ENCODE results near the gene EPHB1. TPM values are rescaled to one million over a fixed set of nuclear protein-coding genes. Genes with fewer than 3 reads are reported as not detected.

EPHB1 gene
- polyA plus RNA-seq, 1 experiment = 0.50 TPM

DNA sequence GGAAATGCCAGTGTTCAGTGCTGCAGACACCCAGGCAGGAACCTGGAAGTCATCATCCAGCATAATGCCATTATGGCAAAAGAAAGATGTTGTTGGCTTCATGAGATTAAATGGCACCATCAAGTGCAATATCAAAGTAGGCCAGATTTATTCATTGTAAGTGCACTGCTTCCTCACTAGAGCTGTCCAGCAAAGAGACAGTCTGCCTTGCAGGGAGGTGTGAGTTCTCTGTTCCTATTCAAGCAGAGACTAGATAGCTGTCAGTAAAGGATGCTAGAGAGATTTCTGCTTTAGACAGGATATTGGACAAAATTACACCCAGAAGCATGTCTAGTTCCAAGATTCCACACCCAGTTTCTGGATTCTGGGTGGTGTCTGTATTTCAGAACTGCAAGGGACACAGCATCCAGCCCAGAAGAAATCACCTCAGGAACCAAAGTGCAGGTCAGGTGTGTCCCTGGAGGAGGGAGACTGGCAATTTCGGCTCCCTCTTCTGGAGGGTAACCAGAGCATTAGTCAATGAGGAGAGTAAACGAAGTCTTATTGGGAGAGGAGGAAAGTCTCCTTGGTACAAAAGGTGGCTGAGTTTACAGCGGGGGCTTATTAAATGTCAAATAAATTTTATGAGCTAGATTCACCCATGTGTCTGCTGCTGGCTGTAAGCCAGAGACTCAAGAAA, 377.3 kb downstream of the EPHB1 start:
- DNase-seq (ENCODE audit: low read depth) = no peak
- H3K27me3 ChIP-seq (ENCODE audit: control insufficient read depth, insufficient read depth, low read length) = no peaks in the 10 kb centered on the region
- H3K36me3 ChIP-seq (ENCODE audit: control insufficient read depth, insufficient read depth, low read length) = no peaks in the 10 kb centered on the region
- TF ChIP-seq, protein P1, sequence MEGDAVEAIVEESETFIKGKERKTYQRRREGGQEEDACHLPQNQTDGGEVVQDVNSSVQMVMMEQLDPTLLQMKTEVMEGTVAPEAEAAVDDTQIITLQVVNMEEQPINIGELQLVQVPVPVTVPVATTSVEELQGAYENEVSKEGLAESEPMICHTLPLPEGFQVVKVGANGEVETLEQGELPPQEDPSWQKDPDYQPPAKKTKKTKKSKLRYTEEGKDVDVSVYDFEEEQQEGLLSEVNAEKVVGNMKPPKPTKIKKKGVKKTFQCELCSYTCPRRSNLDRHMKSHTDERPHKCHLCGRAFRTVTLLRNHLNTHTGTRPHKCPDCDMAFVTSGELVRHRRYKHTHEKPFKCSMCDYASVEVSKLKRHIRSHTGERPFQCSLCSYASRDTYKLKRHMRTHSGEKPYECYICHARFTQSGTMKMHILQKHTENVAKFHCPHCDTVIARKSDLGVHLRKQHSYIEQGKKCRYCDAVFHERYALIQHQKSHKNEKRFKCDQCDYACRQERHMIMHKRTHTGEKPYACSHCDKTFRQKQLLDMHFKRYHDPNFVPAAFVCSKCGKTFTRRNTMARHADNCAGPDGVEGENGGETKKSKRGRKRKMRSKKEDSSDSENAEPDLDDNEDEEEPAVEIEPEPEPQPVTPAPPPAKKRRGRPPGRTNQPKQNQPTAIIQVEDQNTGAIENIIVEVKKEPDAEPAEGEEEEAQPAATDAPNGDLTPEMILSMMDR (IDR thresholded peaks at IDR 0.05; ENCODE audit: insufficient read depth, low read depth, low read length) = no peak
- ChIA-PET POLR2A (no interaction called here), CTCF (no interaction called here)
- H3K4me3 ChIP-seq (ENCODE audit: low read depth, low read length) = no peak overlapping the region

DNA sequence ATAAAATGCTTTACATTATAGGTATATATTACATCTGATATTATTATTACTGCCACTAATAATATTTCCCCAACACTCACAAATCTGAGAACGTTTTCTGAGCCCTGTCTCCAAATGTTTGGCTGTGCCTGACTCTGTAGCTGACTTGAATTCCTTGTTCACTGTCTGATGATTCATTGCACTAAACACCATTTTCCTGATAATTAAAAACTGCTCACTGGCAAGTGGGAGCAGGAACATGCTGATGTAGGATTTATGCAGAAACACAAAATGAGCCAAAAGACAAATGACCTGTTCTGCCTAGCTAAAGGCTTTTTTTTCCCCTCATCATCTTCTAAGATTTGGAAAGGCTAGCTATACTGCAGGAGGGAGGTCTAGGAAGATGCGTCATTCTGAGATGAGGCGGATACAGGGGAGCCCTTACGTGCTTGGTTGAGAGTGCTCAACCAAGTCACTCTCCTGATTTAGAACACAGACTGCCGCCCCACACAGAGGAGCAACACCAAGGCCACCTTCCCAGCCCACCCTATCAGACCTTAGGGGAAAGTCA, 380.7 kb downstream of the EPHB1 start:
- no peak overlapping the region for H3K4me3 ChIP-seq (ENCODE audit: low read depth, low read length)
- ChIA-PET POLR2A (no interaction called here), CTCF (no interaction called here)
- H3K27me3 ChIP-seq (ENCODE audit: control insufficient read depth, insufficient read depth, low read length) = no peaks in the 10 kb centered on the region
- no peak for DNase-seq (ENCODE audit: low read depth)
- TF ChIP-seq, protein P1 (IDR thresholded peaks at IDR 0.05; ENCODE audit: insufficient read depth, low read depth, low read length) = no peak
- no peaks in the 10 kb centered on the region for H3K36me3 ChIP-seq (ENCODE audit: control insufficient read depth, insufficient read depth, low read length)

DNA sequence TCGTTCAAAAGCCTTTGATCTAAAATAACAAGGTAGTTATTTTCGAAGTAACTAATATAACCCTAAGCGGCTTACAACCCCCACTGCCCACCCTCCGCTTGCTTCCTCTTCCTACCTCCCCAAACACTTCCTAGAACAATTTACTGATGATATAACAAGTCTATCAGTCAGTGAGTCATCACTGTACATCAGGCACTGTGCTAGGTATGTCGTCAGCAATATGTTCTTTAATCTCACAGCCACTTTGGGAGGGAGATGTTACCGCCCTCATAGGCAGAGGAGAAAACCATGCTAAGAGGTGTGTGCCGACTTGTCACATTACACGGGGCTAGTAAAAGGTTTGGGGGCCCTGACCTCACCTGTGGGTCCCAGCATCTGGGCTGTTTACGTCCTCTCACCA, 381.8 kb downstream of the EPHB1 start:
- Histone ChIP-seq H3K27me3 (ENCODE audit: control insufficient read depth, insufficient read depth, low read length) (no peaks in the 10 kb centered on the region), H3K4me3 (ENCODE audit: low read depth, low read length) (no peak overlapping the region), H3K36me3 (ENCODE audit: control insufficient read depth, insufficient read depth, low read length) (no peaks in the 10 kb centered on the region)
- ChIA-PET CTCF (no interaction called here), POLR2A (no interaction called here)
- TF ChIP-seq, protein P1 (IDR thresholded peaks at IDR 0.05; ENCODE audit: insufficient read depth, low read depth, low read length) = no peak
- DNase-seq (ENCODE audit: low read depth) = no peak

DNA sequence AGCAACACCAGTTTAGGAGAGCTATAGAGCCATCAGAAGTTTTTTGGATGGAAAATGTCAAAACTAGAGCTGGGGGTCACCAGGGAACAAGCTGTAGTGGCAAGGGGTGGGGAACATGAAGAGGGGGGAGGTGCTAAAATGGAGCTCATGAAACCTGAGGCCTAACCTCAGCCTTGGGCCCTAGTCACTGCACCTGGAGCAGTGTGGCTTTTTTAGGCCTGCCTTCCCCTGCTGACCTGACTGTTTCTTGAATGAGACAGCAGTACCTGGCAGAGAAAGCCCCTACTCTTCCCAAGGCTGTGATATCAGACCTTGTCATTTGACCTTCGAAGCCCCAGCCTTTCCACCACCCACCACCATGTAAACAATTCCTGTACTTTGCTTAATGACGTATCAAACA, 383.5 kb downstream of the EPHB1 start:
- Histone ChIP-seq H3K4me3 (ENCODE audit: low read depth, low read length) (no peak overlapping the region), H3K27me3 (ENCODE audit: control insufficient read depth, insufficient read depth, low read length) (no peaks in the 10 kb centered on the region), H3K36me3 (ENCODE audit: control insufficient read depth, insufficient read depth, low read length) (no peaks in the 10 kb centered on the region)
- TF ChIP-seq, protein P1 (IDR thresholded peaks at IDR 0.05; ENCODE audit: insufficient read depth, low read depth, low read length) = no peak
- no peak for DNase-seq (ENCODE audit: low read depth)
- CTCF ChIA-PET = no interaction called here
- POLR2A ChIA-PET = interaction anchor here (0.6 kb wide), 1 partner anchor 44 kb away, joined by 6 read pairs; no protein-coding TSS in a partner anchor

DNA sequence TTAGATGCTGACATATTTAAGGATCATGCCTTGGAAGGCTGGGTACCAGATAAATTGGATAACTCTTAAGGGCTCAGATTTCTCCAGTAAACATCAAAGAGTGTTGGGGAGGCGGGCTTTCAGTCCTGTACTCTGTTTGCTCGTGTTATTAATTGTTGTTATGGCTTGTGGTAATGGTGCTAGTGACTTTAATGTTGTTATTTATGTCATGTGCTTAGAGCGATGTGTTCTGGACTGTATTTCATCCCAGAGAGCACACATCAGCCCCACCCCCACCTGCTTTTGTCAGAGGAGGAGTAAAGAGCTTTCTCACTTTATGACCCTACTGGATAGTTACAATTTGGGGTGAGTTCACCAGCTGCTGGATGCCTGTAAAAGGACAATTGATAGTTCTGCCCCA, 386.3 kb downstream of the EPHB1 start:
- Histone ChIP-seq H3K4me3 (ENCODE audit: low read depth, low read length) (no peak overlapping the region), H3K27me3 (ENCODE audit: control insufficient read depth, insufficient read depth, low read length) (no peaks in the 10 kb centered on the region), H3K36me3 (ENCODE audit: control insufficient read depth, insufficient read depth, low read length) (no peaks in the 10 kb centered on the region)
- ChIA-PET POLR2A (no interaction called here), CTCF (no interaction called here)
- no peak for DNase-seq (ENCODE audit: low read depth)
- TF ChIP-seq, protein P1 (IDR thresholded peaks at IDR 0.05; ENCODE audit: insufficient read depth, low read depth, low read length) = no peak

Measured in BJ (cell line).